BLaER1 treated with 17β-estradiol and CSF1 and Interleukin-3, amounts not matched to agents 10 nM and 100 nM (cell line): ENCODE data around the gene STRA6.
A peak's percentile ranks its signal among the peaks of the same experiment; 100 is the strongest.
"Not testable (repeated sequence)": the region's sequence is repeated elsewhere in the genome, so short reads cannot be mapped to it uniquely, and the experiment has no call there.

Source experiments
- H3K27ac ChIP-seq, 11 experiments: shearing (Covaris generic); formaldehyde crosslinking; 2 replicates each; pipeline ENCODE4 v1.8.1; 2022
- H3K27me3 ChIP-seq, 11 experiments: shearing (Covaris generic); formaldehyde crosslinking; 2 replicates each; pipeline ENCODE4 v1.8.1; 2022
- H3K36me3 ChIP-seq, 11 experiments: shearing (Covaris generic); formaldehyde crosslinking; 2 replicates each; pipeline ENCODE4 v1.8.1; 2022
- H3K4me1 ChIP-seq, 10 experiments: shearing (Covaris generic); formaldehyde crosslinking; 2 replicates each; pipeline ENCODE4 v1.8.1; 2022
- H3K4me2 ChIP-seq, 11 experiments: shearing (Covaris generic); formaldehyde crosslinking; 2 replicates each; pipeline ENCODE4 v1.8.1; 2022
- H3K4me3 ChIP-seq, 10 experiments: shearing (Covaris generic); formaldehyde crosslinking; 2 replicates each; pipeline ENCODE4 v1.8.1; 2022
- H3K9ac ChIP-seq, 11 experiments: shearing (Covaris generic); formaldehyde crosslinking; 2 replicates each; pipeline ENCODE4 v1.8.1; 2022
- H3K9me3 ChIP-seq, 11 experiments: shearing (Covaris generic); formaldehyde crosslinking; replicated peaks in 1 of 11; 2 replicates each; pipeline ENCODE4 v1.8.1; 2022
- H4K20me1 ChIP-seq, 11 experiments: shearing (Covaris generic); formaldehyde crosslinking; 2 replicates each; pipeline ENCODE4 v1.8.1; 2022
- Cebpa-rat ChIP-seq, 11 experiments: shearing (Covaris generic); IDR thresholded peaks; 2 replicates each; pipeline ENCODE4 v1.8.1; 2022

STRA6 gene

GRCh38 chr15:74170071-74170844, 32.3 kb downstream of the STRA6 start:
- no peak for TF ChIP-seq Cebpa-rat (IDR thresholded peaks at IDR 0.05)
- Histone ChIP-seq H3K4me1 (peaks cover 0 to 8% (median 0%) of the 10 kb centered on the region in 10 experiments; a peak in 6 of 20 replicates), H3K4me2 (no peak overlapping the region), H4K20me1 (peaks cover 0 to under 1% (median 0%) of the 10 kb centered on the region in 11 experiments; a peak in 1 of 22 replicates), H3K27ac (no peak overlapping the region), H3K4me3 (no peak overlapping the region), H3K36me3 (no peaks in the 10 kb centered on the region), H3K9ac (no peak overlapping the region), H3K9me3 (no peaks in the 10 kb centered on the region), H3K27me3 (no peaks in the 10 kb centered on the region)

DNA sequence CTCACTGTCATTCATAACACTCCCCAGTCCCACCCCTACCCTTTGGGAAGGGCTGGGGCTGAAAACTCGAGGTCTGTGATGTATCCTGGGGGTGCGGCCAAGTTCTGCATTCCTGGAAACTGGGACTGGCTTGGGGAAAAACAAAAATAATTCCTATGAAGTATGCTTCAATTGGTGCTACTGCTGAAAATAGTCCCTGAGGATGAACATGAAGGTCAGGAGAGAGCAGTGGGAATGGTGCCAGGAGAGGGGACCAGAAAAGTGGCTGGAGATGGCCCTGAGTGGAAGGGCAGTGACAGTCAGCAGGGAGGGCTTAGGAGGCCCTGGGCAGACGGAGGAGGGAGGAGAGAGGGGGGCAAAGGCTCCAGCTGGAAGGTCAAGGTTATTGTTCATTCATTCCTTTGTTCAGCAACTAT, 33.9 kb downstream of the STRA6 start:
- no peaks in the 10 kb centered on the region for H3K27me3 ChIP-seq
- H3K27ac ChIP-seq: no peak overlapping the region
- H3K4me2 ChIP-seq: no peak overlapping the region
- TF ChIP-seq Cebpa-rat (IDR thresholded peaks at IDR 0.05): no peak
- H3K9me3 ChIP-seq: no peaks in the 10 kb centered on the region
- H3K4me3 ChIP-seq: no peak overlapping the region
- no peaks in the 10 kb centered on the region; a peak in 1 of 22 replicates for H4K20me1 ChIP-seq
- H3K36me3 ChIP-seq: no peaks in the 10 kb centered on the region
- no peak overlapping the region for H3K9ac ChIP-seq
- peaks cover 0 to 6% (median 0%) of the 10 kb centered on the region in 10 experiments; a peak in 6 of 20 replicates for H3K4me1 ChIP-seq

DNA sequence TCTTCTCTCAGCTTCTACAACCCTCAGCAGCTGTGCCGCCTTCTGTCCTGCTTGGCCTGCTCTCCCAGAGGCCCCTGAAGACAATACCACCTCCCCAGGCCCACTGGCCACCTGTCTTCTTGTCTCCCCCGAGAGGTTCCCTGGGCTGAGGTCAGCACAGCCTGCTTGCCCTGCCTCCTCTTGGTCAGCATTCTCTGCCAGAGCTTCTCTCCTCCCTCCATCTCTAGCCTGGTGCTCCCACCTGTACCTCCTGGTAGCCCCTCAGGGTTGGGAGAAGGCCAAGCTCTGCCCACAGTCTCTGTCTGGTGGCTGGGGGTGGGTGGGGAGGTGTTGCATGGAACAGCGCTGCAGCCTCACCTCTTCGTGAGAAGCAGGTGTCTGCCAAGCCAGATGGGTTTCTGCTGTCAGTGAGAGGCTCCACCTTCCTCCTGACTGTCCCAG, 34.7 kb downstream of the STRA6 start:
- no peaks in the 10 kb centered on the region; a peak in 1 of 22 replicates for H4K20me1 ChIP-seq
- H3K9me3 ChIP-seq: no peaks in the 10 kb centered on the region
- H3K4me1 ChIP-seq: no peaks in the 10 kb centered on the region; a peak in 1 of 20 replicates
- no peaks in the 10 kb centered on the region for H3K36me3 ChIP-seq
- no peak overlapping the region for H3K9ac ChIP-seq
- H3K4me2 ChIP-seq: no peak overlapping the region
- H3K4me3 ChIP-seq: no peak overlapping the region
- no peak for TF ChIP-seq Cebpa-rat (IDR thresholded peaks at IDR 0.05)
- no peak overlapping the region for H3K27ac ChIP-seq
- no peaks in the 10 kb centered on the region for H3K27me3 ChIP-seq

DNA sequence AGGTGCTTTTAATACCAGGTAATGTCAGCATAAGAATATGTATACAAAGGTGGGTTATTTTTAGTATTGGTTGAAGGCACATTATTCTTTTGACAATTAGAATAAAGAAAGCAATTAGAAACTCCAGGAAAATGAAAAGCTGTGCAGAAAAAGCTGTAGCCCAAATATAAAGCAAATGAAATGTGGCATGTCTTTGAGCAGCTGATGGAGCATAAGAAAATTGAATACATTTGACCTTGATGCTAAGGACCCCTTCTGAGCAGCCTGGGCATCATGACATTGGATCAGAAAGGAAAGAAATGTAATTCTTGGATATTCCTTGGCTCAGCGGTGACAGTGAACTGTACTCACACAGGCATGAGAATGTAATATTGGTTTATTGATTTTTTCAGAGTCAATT, 37.1 kb downstream of the STRA6 start:
- H3K4me3 ChIP-seq: no peak overlapping the region
- TF ChIP-seq Cebpa-rat (IDR thresholded peaks at IDR 0.05): no peak
- H3K4me2 ChIP-seq: no peak overlapping the region
- no peak overlapping the region for H3K9ac ChIP-seq
- no peaks in the 10 kb centered on the region for H3K9me3 ChIP-seq
- no peaks in the 10 kb centered on the region for H4K20me1 ChIP-seq
- no peaks in the 10 kb centered on the region for H3K36me3 ChIP-seq
- H3K27me3 ChIP-seq: no peaks in the 10 kb centered on the region
- H3K27ac ChIP-seq: no peak overlapping the region
- no peaks in the 10 kb centered on the region for H3K4me1 ChIP-seq

DNA sequence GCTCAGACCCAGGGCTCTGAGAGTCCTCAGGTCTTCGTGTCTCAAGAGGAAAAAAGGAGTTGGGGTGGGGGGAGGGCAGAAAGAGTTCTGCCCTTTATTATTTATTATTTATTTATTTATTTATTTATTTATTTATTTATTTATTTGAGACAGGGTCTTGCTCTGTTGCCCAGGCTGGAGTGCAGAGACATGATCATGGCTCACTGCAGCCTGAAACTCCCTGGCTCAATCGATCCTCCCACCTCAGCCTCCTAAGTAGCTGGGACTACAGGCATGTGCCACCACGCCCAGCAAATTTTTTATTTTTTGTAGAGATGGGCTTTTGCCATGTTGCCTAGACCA, 40.4 kb downstream of the STRA6 start:
- peaks cover 3 to 14% (median 7%) of the 10 kb centered on the region in 10 experiments for H3K4me1 ChIP-seq
- not testable (repeated sequence) for H3K9me3 ChIP-seq, H3K4me3 ChIP-seq, H3K27me3 ChIP-seq, H4K20me1 ChIP-seq, H3K9ac ChIP-seq, H3K27ac ChIP-seq, H3K4me2 ChIP-seq, H3K36me3 ChIP-seq

DNA sequence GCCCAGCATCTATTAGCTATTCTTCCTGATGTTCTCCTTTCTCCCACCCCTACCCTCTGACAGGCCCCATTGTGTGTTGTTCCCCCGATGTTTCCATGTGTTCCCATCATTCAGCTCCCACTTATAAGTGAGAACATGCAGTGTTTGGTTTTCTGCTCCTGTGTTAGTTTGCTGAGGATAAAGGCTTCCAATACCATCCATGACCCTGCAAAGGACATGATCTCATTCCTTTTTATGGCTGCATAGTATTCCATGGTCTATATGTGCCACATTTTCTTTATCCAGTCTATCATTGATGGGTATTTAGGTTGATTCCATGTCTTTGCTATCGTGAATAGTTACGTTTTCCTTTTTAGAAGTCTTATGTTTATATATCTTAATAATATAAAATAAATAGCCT, 42.2 kb downstream of the STRA6 start:
- H3K4me3 ChIP-seq, H3K27me3 ChIP-seq, H3K9ac ChIP-seq, H3K36me3 ChIP-seq, H4K20me1 ChIP-seq, H3K4me2 ChIP-seq, H3K27ac ChIP-seq, H3K9me3 ChIP-seq: not testable (repeated sequence)
- H3K4me1 ChIP-seq: peaks cover 9 to 28% (median 17%) of the 10 kb centered on the region in 10 experiments

- Histone ChIP-seq H3K27me3 (no peaks in the 10 kb centered on the region), H3K4me2 (no peak overlapping the region), H4K20me1 (no peaks in the 10 kb centered on the region), H3K36me3 (no peaks in the 10 kb centered on the region), H3K9ac (no peak overlapping the region), H3K27ac (no peak overlapping the region), H3K4me1 (peaks cover 9 to 28% (median 17%) of the 10 kb centered on the region in 10 experiments), H3K4me3 (no peak overlapping the region), H3K9me3 (no peaks in the 10 kb centered on the region)
- no peak for TF ChIP-seq Cebpa-rat (IDR thresholded peaks at IDR 0.05)
Measured at GRCh38 chr15:74159773-74160172, 42.8 kb downstream of the STRA6 start.

GRCh38 chr15:74158855-74159650, 43.5 kb downstream of the STRA6 start:
- Histone ChIP-seq H3K27ac (no peak overlapping the region), H4K20me1 (no peaks in the 10 kb centered on the region), H3K9me3 (no peaks in the 10 kb centered on the region), H3K36me3 (no peaks in the 10 kb centered on the region), H3K4me3 (no peak overlapping the region), H3K4me2 (no peak overlapping the region), H3K27me3 (no peaks in the 10 kb centered on the region), H3K4me1 (peaks cover 10 to 28% (median 17%) of the 10 kb centered on the region in 10 experiments), H3K9ac (no peak overlapping the region)
- TF ChIP-seq Cebpa-rat (IDR thresholded peaks at IDR 0.05): no peak

- peak overlapping the region in 8 of 11 experiments; percentile 5 to 75 (median 48); a peak in 9 of 22 replicates for H3K4me2 ChIP-seq
- H3K27me3 ChIP-seq: no peaks in the 10 kb centered on the region
- no peak overlapping the region for H3K4me3 ChIP-seq
- H3K27ac ChIP-seq: no peak overlapping the region
- no peaks in the 10 kb centered on the region for H3K9me3 ChIP-seq
- peaks cover 15 to 28% (median 20%) of the 10 kb centered on the region in 10 experiments for H3K4me1 ChIP-seq
- H4K20me1 ChIP-seq: no peaks in the 10 kb centered on the region
- no peak for TF ChIP-seq Cebpa-rat (IDR thresholded peaks at IDR 0.05)
- no peak overlapping the region for H3K9ac ChIP-seq
- no peaks in the 10 kb centered on the region for H3K36me3 ChIP-seq
Measured at GRCh38 chr15:74157868-74158827, 44.4 kb downstream of the STRA6 start.
